ENCODE results near the gene PRR9.

Gene PRR9

DNA sequence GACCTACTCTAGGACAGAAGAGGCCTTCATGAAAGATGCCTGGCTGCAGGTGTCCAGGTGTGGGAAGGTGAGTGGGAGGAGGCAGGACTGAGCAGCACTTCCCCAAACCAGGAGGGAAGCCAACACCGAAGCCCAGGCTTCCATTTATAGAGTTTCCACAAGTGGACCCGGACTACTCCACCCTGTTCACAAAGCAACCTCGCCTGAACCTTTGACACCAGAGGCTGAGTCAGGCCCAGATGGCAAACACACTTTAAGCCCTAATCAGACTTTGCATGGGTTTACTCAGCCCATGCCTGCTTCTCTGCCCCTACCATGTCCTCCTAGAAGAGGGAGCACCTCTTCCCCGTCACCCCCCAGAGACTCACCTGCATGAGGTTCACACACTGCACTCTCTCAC is 14.0 kb downstream of the PRR9 start:
- DNase-seq: no peak

GRCh38 chr1:153231785-153232184 is 14.4 kb downstream of the PRR9 start:
- DNase-seq: no peak

DNA sequence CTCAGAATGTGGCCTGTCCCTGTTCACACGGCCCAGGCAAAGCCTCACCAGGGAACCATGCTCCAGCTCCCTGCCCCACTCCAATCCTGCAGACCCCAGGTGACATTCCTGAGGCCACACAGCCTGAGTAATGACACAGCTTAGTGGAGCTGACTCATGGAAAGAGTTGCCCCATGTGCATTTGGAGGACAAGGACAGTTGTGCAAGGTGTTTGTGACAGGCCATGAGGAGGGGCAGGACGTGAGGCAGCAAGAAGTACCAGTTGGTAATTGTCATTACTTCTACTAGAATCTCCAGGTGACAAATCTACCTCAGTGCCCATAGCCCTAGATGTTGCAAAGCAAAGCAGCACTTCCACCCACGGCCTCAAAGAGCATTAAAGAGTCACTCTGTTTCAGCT is 15.2 kb downstream of the PRR9 start:
- peak in 1 of 2 experiments; percentile 14 for DNase-seq

DNA sequence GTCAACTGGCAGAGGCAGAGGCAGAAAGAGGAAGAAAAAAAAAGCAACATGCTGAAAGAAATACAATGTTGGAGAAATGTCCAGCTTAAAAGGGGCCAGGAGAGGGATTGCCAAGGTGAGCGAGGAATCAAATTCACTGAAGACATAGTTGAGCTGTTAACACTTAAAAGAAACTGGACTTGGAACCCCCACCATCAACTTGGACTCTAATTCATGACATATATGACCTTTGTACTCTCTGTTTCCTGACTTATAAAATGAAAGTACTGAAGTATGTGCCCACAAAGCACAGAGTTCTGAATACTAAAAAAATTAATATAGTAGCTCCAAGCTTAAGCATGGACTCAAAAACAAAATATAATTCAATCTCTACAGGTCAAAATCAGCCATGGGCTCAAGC is 16.1 kb downstream of the PRR9 start:
- DNase-seq: no peak

- no peak for DNase-seq
Measured at GRCh38 chr1:153238527-153238926, 21.1 kb downstream of the PRR9 start.

GRCh38 chr1:153242160-153242559 is 24.8 kb downstream of the PRR9 start:
- no peak for DNase-seq

GRCh38 chr1:153245466-153245865 is 28.1 kb downstream of the PRR9 start:
- no peak for DNase-seq

DNA sequence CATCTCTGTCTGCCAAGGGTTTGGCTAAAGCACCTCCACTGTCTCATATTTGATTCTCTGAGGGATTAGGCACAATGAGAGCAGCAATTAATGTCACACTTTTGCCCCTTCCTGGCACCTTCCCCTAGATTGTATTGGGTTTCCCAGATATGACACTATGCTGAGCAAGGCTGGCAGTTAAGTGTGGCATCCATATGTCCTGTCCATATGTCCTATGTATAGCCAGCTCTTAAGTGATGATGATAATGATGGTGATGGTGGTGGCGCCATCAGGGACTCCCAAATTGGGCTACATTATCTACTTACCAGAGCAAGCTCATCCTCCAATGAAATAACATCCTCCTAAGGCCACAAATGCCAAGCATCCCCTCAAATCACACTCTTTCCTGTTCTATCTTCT is 28.6 kb downstream of the PRR9 start:
- no peak for DNase-seq

GRCh38 chr1:153246825-153247224 is 29.4 kb downstream of the PRR9 start:
- no peak for DNase-seq

GRCh38 chr1:153248176-153248879 is 30.9 kb downstream of the PRR9 start:
- DNase-seq: no peak

- no peak for DNase-seq
Measured at GRCh38 chr1:153250166-153250565, 32.8 kb downstream of the PRR9 start.

DNA sequence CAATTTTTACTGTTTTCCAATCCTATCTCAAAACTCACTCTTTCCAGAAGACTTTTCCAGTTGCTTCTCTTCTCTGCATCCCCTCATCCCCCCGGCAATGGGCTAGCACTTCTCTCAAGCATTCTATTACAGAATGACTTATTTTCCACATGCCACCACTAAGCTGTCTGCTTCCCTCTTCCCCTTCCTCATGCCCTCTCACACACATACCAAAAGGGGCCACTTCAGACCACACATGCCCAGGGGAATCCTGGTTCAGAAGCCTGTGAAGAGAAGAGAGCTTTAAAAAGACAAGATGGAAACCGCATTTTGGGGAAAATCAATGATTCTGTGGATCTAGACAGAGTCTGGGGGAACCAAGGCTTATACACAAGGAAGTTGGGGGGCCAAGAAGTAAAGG is 33.7 kb downstream of the PRR9 start:
- no peak for DNase-seq

DNA sequence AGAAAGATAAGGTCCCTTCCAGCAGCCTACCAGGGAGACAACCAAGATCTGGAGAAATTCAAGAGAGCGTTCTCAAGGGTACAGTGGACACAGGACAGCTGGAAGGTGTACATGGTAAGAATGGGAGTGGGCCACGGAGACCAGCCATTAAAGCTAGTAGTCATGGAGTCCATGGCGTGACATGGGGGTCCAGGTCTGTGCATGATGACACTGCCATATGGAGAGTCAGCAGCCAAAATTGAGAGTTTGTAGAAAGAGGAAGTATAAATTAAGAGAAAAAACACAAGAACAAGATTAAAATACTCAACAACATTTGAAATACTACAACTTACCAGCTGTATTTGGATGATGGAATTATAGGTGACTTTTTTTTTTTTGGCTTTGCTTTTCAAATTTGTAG is 34.2 kb downstream of the PRR9 start:
- DNase-seq: no peak

DNA sequence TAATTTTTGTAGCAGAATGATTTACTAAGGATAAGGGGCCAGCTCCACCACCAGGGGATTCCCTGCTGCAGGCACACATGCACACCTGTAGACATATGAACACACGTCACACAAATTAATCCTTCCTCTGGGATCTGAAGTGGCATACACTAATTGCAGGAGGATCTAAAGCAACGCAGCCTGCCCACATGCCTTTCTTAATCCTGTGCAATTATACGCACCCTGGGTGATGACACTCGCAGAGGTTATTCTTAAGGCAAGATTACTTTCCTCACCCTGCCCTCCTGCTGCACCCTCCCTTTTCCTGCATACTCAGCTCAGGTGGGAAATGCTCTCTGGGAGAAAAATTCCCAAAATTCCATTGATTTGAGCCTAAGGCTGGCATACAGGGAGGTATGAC is 34.6 kb downstream of the PRR9 start:
- no peak for DNase-seq

DNA sequence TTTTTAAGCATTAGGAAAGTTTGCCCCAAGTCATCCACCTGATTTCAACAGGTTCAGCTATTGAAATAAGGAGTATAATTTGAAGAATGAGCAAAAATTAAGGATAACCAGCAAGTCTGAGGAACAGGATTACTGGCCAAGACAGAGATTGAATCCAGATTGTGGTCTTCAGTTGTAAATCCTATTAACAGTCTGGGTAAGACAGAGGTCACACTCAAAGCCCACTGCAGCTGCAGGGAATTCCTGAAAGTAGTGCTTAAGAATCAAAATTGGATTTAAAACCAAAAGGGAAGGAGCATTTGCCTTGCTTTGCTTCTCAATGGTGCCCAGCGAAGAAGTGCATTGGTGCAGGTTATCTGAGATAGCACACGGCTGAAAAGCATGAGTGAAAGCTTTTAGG is 35.7 kb downstream of the PRR9 start:
- no peak for DNase-seq

DNA sequence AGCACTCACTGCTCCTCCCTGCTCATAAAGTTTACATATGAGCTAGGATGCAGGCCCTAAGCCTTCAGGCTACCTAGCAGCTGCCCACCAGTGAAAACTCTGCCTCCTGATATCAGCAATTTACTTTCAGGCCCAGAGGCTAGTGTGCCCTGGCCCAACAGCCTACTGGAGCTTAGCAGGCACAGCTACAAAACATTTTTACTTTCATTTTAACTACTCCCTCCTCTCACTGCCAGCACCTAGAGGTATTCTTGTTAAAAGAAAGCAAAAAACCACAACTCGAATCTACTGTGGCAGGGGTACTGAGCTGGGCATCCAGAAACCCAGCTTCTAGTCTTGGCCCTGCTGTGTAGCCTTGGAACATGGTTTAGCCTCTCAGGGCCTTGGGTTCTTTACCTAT is 36.3 kb downstream of the PRR9 start:
- DNase-seq: no peak

GRCh38 chr1:153259387-153259786 is 42.0 kb downstream of the PRR9 start, which contains the start of gene LORICRIN:
LORICRIN (plus strand) TSS chr1:153259687; CDS start chr1:153260950, 1,263 bp downstream.
- DNase-seq: no peak

- no peak for DNase-seq
Measured at GRCh38 chr1:153260585-153261280, 43.3 kb downstream of the PRR9 start.

DNA sequence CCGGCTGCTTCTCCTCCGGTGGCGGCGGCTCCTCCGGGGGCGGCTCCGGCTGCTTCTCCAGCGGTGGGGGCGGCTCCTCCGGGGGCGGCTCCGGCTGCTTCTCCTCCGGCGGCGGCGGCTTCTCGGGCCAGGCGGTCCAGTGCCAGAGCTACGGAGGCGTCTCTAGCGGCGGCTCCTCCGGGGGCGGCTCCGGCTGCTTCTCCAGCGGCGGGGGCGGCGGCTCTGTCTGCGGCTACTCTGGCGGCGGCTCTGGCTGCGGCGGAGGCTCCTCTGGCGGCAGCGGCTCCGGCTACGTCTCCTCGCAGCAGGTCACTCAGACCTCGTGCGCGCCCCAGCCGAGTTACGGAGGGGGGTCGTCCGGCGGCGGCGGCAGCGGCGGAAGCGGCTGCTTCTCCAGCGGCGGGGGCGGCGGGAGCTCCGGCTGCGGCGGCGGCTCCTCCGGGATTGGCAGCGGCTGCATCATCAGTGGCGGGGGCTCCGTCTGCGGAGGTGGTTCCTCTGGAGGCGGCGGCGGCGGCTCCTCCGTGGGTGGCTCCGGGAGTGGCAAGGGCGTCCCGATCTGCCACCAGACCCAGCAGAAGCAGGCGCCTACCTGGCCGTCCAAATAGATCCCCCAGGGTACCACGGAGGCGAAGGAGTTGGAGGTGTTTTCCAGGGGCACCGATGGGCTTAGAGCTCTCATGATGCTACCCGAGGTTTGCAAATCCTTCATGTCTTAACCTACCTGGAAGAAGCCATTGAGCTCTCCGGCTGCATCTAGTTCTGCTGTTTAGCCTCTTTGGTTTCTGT is 44.1 kb downstream of the PRR9 start:
- no peak for DNase-seq

DNA sequence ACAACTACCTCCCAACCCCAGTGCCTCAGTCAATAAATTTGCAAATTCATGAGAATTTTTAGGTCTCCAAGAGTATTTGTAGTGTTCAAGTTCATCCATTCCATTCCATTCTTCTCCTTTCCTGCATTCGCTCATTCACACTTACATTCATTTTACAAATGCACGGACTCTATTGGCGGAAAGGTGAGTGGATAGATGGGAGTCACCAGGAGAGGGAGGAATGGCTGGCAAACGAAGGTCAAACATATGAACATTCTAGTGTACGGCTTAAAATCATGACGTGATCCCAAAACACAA is 44.6 kb downstream of the PRR9 start:
- DNase-seq: no peak

GRCh38 chr1:153262462-153263157 is 45.2 kb downstream of the PRR9 start:
- DNase-seq: no peak

DNA sequence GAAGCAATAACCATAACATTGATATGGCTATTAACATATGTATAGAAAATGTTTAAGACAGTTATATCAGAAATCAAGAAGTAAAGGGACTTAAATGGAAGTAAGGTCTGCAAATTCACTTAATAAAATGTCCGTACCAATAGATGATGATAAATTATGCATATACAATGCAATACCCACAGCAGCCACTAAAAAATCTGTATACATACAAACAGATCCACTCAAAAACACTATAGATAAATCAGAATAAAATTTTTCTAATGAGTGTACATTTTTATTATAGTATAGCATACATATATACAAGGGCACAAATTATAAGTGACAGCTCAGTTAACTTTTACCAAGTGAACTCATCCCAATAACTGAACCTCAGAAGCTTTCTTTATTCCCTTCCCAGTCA is 48.1 kb downstream of the PRR9 start:
- DNase-seq: no peak
